K562 (cell line): Measurements from ENCODE around the gene OR2F1.

Experiments used
- FOXM1 ChIP-seq, 2 experiments: fragments of 450-650 bp in 1 of 2; sonication (generic) in 1 of 2; formaldehyde crosslinking in 1 of 2; IDR thresholded peaks; 2 replicates each; pipeline versions ENCODE4 v1.6.1 to v1.9.0; 2017 to 2022; ENCODE audit warnings: low read depth in 2 of 2, mild to moderate bottlenecking in 2 of 2, missing genetic modification reagents in 1 of 2, moderate library complexity in 1 of 2
- RBM25 ChIP-seq: fragments of 200-400 bp; formaldehyde crosslinking; IDR thresholded peaks from 2 replicates; pipeline ENCODE4 v1.6.1; 2018; ENCODE audit warnings: low read length, low read depth, moderate library complexity; ENCODE audit not compliant: severe bottlenecking
- SRSF3 ChIP-seq: fragments of 200-400 bp; formaldehyde crosslinking; IDR thresholded peaks from 2 replicates; pipeline ENCODE4 v1.6.1; 2016; ENCODE audit warnings: mild to moderate bottlenecking, low read length, moderate library complexity; ENCODE audit not compliant: insufficient read depth
- TBL1XR1 ChIP-seq, 2 experiments: IDR thresholded peaks; 2 replicates each; pipeline ENCODE4 v1.6.1; 2012; ENCODE audit warnings: improper control_type of control experiment in 2 of 2, low read length in 2 of 2, mild to moderate bottlenecking in 1 of 2
- WHSC1 ChIP-seq: IDR thresholded peaks from one replicate; pipeline ENCODE4 v1.6.1; 2012; ENCODE audit warnings: low read length, control low read depth, inconsistent platforms

DNA sequence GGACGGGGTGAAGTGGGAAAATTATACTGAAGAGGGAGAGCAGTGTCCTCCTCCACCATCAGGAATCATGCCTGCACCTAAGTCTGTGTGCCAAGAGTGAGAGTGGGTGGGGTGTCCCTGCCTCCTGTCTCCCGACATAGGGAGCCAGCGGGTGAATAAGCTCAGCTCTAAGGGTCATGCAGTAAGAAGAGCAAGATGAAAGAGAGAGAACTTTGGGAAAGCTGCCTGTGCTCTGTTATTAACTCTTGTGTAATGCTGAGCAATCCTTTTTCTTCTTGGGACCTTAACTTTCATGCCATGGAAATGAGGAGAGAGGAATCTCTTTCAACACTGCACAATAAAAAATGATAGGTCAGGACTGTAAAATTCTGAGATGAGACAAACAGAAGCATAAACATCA lies 44.8 kb upstream of the OR2F1 start:
- no peak for TF ChIP-seq RBM25
- no peak for TF ChIP-seq WHSC1
- no peak for TF ChIP-seq TBL1XR1 (IDR thresholded peaks at IDR 0.05; ENCODE audit: low read length in 2 of 2)
- no peak for TF ChIP-seq FOXM1 (IDR thresholded peaks at IDR 0.05; ENCODE audit: low read depth)
- no peak for TF ChIP-seq FOXM1 (CRISPR knock-in tag; IDR thresholded peaks at IDR 0.05; ENCODE audit: low read depth)
- no peak for TF ChIP-seq SRSF3
